Activated T-cell treated with anti-CD3 and anti-CD28 coated beads, Interleukin-2, amount 50 U/mL, for 4 hours (primary cell): ENCODE measurements around the gene GARNL3. TPM values are rescaled to one million over a fixed set of nuclear protein-coding genes. Genes with fewer than 3 reads are reported as not detected.
A peak's percentile ranks its signal among the peaks of the same experiment; 100 is the strongest.

ENCODE experiments used
- ATAC-seq, 2 donors: fragments of 200-7000 bp; cut with Tn5 transposase; one replicate each; pipeline ENCODE4 v1.10.0; 2021
- DNase-seq: peaks from one replicate; pipeline ENCODE4 v3.0.0-alpha.2; 2020
- H3K27me3 Mint-ChIP-seq: one replicate; pipeline ENCODE4 v1.8.0; 2021; ENCODE audit warnings: low read depth, mixed read lengths
- H3K36me3 Mint-ChIP-seq: one replicate; pipeline ENCODE4 v1.8.0; 2022; ENCODE audit warnings: mixed read lengths; ENCODE audit not compliant: insufficient read depth
- H3K4me1 Mint-ChIP-seq: one replicate; pipeline ENCODE4 v1.8.0; 2021; ENCODE audit warnings: low read depth, mixed read lengths
- H3K4me3 Mint-ChIP-seq: one replicate; pipeline ENCODE4 v1.8.0; 2021; ENCODE audit warnings: mild to moderate bottlenecking, moderate library complexity, mixed read lengths
- H3K9me3 Mint-ChIP-seq: one replicate; pipeline ENCODE4 v1.8.0; 2021; ENCODE audit warnings: mixed read lengths
- total RNA-seq, 3 donors: library from RNA; stranded (reverse); gene quantifications; one replicate each; pipeline ENCODE4 v1.2.1, GENCODE V29; 2021

Gene GARNL3
- total RNA-seq, 3 donors from 2014 or later, result 0.66 to 1.5 (median 0.66) TPM

- Mint-ChIP-seq H3K36me3 (no peaks in the 10 kb centered on the region), H3K27me3 (peaks cover 61% of the 10 kb centered on the region), H3K9me3 (no peaks in the 10 kb centered on the region), H3K4me1 (no peaks in the 10 kb centered on the region), H3K4me3 (no peak overlapping the region)
- ATAC-seq (no peak), DNase-seq (no peak)
Measured at GRCh38 chr9:127370672-127371648, 106.4 kb downstream of the GARNL3 start.

GRCh38 chr9:127380479-127380878 is 115.9 kb downstream of the GARNL3 start:
- no peaks in the 10 kb centered on the region for H3K4me1 Mint-ChIP-seq
- peaks cover 57% of the 10 kb centered on the region for H3K27me3 Mint-ChIP-seq
- DNase-seq, result no peak
- H3K9me3 Mint-ChIP-seq, result peaks cover 10% of the 10 kb centered on the region
- peaks cover 2% of the 10 kb centered on the region for H3K36me3 Mint-ChIP-seq
- no peak for ATAC-seq
- H3K4me3 Mint-ChIP-seq, result no peak overlapping the region

- H3K9me3 Mint-ChIP-seq, result peaks cover 10% of the 10 kb centered on the region
- DNase-seq (no peak), ATAC-seq (no peak)
- H3K4me3 Mint-ChIP-seq, result no peak overlapping the region
- peaks cover 2% of the 10 kb centered on the region for H3K36me3 Mint-ChIP-seq
- H3K4me1 Mint-ChIP-seq, result no peaks in the 10 kb centered on the region
- peaks cover 63% of the 10 kb centered on the region for H3K27me3 Mint-ChIP-seq
Measured at GRCh38 chr9:127382541-127382940, 118.0 kb downstream of the GARNL3 start.

- peaks cover 15% of the 10 kb centered on the region for H3K4me1 Mint-ChIP-seq
- ATAC-seq (no peak), DNase-seq (no peak)
- peaks cover 7% of the 10 kb centered on the region for H3K9me3 Mint-ChIP-seq
- peaks cover 2% of the 10 kb centered on the region for H3K36me3 Mint-ChIP-seq
- H3K27me3 Mint-ChIP-seq, result peaks cover 61% of the 10 kb centered on the region
- no peak overlapping the region for H3K4me3 Mint-ChIP-seq
Measured at GRCh38 chr9:127384016-127384730, 119.6 kb downstream of the GARNL3 start.

- Mint-ChIP-seq H3K9me3 (no peaks in the 10 kb centered on the region), H3K27me3 (peaks cover 58% of the 10 kb centered on the region), H3K36me3 (peaks cover 2% of the 10 kb centered on the region), H3K4me1 (peaks cover 19% of the 10 kb centered on the region), H3K4me3 (no peak overlapping the region)
- ATAC-seq (no peak), DNase-seq (no peak)
Measured at GRCh38 chr9:127384901-127385300, 120.3 kb downstream of the GARNL3 start.

GRCh38 chr9:127386249-127386648 is 121.7 kb downstream of the GARNL3 start:
- Mint-ChIP-seq H3K36me3 (no peaks in the 10 kb centered on the region), H3K4me1 (peaks cover 21% of the 10 kb centered on the region), H3K4me3 (no peak overlapping the region), H3K9me3 (no peaks in the 10 kb centered on the region), H3K27me3 (peaks cover 59% of the 10 kb centered on the region)
- no peak for ATAC-seq
- DNase-seq, result no peak

- Mint-ChIP-seq H3K9me3 (no peaks in the 10 kb centered on the region), H3K27me3 (peaks cover 62% of the 10 kb centered on the region), H3K4me1 (peaks cover 21% of the 10 kb centered on the region), H3K4me3 (no peak overlapping the region), H3K36me3 (no peaks in the 10 kb centered on the region)
- DNase-seq, result no peak
- no peak for ATAC-seq
Measured at GRCh38 chr9:127386981-127387380, 122.4 kb downstream of the GARNL3 start.

GRCh38 chr9:127388037-127388855 is 123.7 kb downstream of the GARNL3 start:
- Mint-ChIP-seq H3K36me3 (no peaks in the 10 kb centered on the region), H3K9me3 (no peaks in the 10 kb centered on the region), H3K27me3 (peaks cover 67% of the 10 kb centered on the region), H3K4me3 (peak overlapping the region; percentile 7), H3K4me1 (peaks cover 21% of the 10 kb centered on the region)
- ATAC-seq (peak; percentile 99 to 100), DNase-seq (peak; percentile 78)

GRCh38 chr9:127388856-127389238 is 124.3 kb downstream of the GARNL3 start:
- Mint-ChIP-seq H3K36me3 (no peaks in the 10 kb centered on the region), H3K9me3 (no peaks in the 10 kb centered on the region), H3K27me3 (peaks cover 68% of the 10 kb centered on the region), H3K4me1 (peaks cover 21% of the 10 kb centered on the region), H3K4me3 (peak overlapping the region; percentile 7)
- no peak for DNase-seq
- no peak for ATAC-seq

- no peak overlapping the region for H3K4me3 Mint-ChIP-seq
- peaks cover 61% of the 10 kb centered on the region for H3K27me3 Mint-ChIP-seq
- peaks cover 21% of the 10 kb centered on the region for H3K4me1 Mint-ChIP-seq
- H3K36me3 Mint-ChIP-seq, result no peaks in the 10 kb centered on the region
- ATAC-seq (no peak), DNase-seq (no peak)
- no peaks in the 10 kb centered on the region for H3K9me3 Mint-ChIP-seq
Measured at GRCh38 chr9:127389381-127390247, 125.0 kb downstream of the GARNL3 start.

GRCh38 chr9:127390248-127390545 is 125.6 kb downstream of the GARNL3 start:
- Mint-ChIP-seq H3K36me3 (no peaks in the 10 kb centered on the region), H3K27me3 (peaks cover 61% of the 10 kb centered on the region), H3K9me3 (no peaks in the 10 kb centered on the region), H3K4me3 (no peak overlapping the region), H3K4me1 (peaks cover 21% of the 10 kb centered on the region)
- ATAC-seq (no peak), DNase-seq (no peak)

GRCh38 chr9:127390563-127390962 is 126.0 kb downstream of the GARNL3 start:
- H3K4me1 Mint-ChIP-seq, result peaks cover 24% of the 10 kb centered on the region
- H3K36me3 Mint-ChIP-seq, result peaks cover under 1% of the 10 kb centered on the region
- H3K27me3 Mint-ChIP-seq, result peaks cover 61% of the 10 kb centered on the region
- ATAC-seq (no peak), DNase-seq (no peak)
- no peaks in the 10 kb centered on the region for H3K9me3 Mint-ChIP-seq
- H3K4me3 Mint-ChIP-seq, result no peak overlapping the region

GRCh38 chr9:127392166-127392565 is 127.6 kb downstream of the GARNL3 start:
- Mint-ChIP-seq H3K4me1 (peaks cover 31% of the 10 kb centered on the region), H3K9me3 (no peaks in the 10 kb centered on the region), H3K27me3 (peaks cover 53% of the 10 kb centered on the region), H3K36me3 (peaks cover 1% of the 10 kb centered on the region), H3K4me3 (no peak overlapping the region)
- DNase-seq (no peak), ATAC-seq (no peak)
